NK-92 (cell line): ENCODE data around the gene DLGAP4.
"Not testable (repeated sequence)": the region's sequence is repeated elsewhere in the genome, so short reads cannot be mapped to it uniquely, and the experiment has no call there.

Experiments used
- DNase-seq: peaks from one replicate; lab custom pipeline; 2025; ENCODE audit not compliant: unreplicated experiment; lab: John Stamatoyannopoulos, UW

Gene DLGAP4

DNA sequence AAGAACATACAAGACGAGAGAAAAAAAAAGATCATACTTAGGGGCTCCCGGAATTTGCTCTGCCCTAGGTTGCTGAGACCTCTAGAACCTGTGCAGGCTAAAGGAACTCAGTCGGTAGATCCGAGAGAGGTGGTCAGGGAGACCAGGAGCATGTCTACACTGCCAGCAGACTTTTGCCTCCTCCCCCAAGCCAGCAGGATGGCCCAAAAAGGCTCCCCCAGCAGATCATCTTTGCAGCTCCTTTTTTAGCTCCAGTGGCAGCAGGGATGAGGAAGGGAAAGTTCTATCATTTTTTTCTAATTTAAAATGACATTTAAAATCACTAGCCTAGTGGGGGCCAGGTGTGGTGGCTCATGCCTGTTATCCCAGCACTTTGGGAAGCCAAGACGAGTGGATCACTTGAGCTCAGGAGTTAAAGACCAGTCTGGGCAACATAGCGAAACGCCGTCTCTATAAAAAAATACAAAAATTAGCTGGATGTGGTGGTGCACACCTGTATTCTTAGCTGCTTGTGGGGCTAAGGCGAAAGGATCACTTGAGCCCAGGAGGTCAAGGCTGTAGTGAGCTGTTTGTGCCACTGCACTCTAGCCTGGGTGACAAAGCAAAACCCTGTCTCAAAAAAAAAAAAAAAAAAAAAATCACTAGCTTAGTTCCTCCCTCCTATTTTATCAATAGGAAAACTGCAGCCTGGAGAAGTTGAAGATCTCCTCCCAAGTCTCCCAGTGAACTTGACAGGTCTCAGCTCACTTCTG is 165.9 kb downstream of the DLGAP4 start:
- no peak for DNase-seq

DNA sequence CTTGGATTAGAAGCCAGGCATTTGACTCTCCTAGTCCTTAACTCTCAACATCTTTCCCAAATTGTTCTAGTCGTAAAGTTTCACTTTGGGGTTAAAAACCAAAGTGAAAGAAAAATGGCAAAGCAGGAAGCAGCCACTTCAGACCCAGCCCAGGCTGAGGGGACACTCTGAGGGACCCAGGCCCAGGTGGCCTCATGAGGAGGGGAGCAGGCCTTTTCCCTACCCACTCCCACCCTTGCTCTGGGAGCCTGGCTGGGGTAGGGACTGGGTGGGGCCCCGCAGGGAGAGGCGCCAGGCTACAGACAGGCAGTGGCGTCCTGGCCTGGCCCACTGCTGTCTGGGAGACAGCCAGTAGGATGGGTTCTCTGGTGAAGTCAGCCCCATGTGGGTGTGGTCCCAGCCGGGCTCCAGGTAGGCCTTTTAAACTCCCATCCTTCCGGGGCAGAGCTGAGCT is 166.5 kb downstream of the DLGAP4 start:
- DNase-seq = no peak

DNA sequence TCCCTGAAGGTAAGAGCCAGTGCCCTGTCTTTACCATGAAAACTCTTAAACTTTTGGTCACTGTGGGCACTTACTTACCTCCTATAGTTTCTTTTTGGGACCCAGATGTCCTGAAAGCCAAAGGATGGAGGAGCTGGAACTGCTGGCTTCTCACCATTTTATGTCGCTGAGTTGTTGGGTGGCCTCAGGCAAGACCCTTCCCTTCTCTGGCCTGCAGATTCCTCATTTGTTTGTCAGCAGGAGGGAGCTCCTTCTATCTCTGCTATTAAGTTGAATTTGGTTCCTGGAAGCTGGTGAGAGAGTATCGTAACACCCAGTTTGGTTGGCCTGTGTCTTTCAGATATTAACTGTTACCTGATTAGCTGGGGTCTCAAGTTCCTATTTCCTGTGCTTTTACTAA is 167.0 kb downstream of the DLGAP4 start:
- DNase-seq = no peak

DNA sequence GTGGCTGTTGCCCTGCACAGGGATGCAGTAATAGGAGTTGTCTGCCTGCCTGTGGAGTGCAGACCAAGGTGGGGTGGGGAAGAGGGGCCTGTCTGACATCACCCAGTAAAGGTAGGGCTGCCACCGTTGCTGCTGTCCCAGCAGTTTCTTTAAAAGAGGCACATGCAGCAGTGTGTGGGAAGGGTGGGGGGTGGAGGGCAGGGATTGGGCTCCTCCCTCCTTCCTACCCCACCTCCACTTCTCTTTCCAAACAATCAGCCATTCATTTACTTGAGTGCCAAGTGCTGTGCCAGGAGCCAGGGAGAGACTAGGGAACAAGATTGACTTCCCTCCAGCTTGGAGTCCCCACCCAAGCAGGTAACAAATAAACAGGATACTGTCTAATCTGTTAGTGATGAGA is 168.4 kb downstream of the DLGAP4 start:
- DNase-seq = no peak

DNA sequence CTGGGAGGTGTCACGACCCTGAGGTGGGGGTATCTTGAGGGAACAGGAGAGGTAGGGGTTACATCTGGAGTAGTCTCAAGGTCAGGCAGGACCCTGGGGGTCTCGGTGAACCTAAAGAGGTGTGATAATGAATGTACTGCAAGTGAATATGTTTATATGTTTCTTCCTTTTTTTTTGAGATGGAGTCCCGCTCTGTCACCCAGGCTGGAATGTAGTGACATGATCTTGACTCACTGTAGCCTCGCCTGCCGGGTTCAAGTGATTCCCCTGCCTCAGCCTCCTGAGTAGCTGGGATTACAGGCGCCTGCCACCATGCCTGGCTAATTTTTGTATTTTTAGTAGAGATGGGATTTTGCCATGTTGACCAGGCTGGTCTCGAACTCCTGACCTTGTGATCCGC is 168.9 kb downstream of the DLGAP4 start:
- DNase-seq = not testable (repeated sequence)

DNA sequence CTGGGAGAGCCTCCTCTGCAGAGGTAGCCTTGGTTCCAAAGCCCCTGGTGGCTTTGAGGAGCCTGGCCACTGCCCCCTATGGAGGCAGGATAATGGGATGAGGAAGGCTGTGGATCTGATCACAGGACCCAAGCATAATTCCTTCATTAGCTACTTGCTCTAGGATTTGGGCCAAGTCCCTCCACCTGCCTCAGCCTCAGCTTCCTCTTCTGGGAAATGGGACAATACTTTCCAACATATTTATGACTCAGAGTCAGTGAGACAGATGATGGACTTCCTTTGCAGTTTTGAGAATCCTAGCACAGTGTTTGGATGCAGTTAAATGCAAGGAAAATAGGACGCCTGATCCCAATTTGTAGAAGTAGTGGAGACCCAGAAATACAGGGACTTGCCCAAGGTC is 171.3 kb downstream of the DLGAP4 start:
- no peak for DNase-seq

DNA sequence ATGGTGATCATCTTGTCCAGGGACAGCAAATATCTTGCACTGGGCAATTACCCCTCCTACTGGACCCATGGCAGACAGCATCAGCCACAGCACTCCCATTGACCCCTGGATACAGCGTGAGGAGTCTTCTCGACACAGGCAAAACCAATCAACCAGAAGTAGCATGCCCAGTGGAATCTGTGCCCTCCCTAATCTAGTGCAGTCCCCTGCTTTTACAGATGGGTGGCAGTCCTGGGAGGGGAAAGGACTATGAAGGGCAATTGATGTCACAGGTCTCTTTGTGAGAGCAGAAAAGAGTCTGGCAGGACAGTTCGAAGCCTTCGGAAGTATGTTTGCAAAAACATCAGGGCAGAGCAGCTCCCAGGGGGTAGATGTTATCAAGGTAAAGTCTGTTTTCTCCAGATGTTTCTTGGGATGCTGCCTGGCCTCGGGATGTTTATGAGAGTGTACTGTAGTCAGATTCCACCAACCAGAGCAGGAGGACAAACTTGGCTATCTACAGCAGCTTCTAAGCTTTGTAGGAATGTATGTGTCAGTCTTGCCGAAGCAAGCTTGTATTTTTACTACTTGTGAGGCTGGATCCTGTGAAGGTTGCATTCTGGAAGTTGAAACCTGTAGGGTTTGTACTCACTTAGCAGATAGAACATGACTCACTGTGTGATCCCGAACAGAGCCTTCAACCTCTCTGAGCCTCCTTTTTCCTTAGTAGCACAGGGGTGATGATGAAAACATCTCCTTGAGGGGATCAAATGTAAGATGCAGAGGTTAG is 172.2 kb downstream of the DLGAP4 start:
- DNase-seq = no peak

DNA sequence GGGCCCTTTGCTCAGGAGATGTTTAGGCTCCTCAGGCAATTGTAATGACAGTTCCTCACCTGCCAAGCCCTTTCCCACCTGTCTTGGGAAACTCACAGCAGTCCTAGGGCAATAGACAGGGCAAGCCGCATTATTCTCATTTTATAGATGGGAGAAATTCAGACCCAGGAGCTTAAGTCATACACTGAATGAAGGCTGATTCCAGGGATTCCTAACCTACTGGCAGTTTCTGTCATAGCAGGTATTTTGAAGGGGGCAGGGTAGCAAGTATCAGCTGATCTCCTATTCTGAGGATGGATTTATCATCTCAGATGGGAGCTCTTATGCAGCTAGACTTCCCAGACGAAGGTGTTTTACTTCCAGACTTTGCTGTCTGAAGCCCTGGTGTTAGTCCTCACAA is 173.8 kb downstream of the DLGAP4 start:
- DNase-seq = no peak

DNA sequence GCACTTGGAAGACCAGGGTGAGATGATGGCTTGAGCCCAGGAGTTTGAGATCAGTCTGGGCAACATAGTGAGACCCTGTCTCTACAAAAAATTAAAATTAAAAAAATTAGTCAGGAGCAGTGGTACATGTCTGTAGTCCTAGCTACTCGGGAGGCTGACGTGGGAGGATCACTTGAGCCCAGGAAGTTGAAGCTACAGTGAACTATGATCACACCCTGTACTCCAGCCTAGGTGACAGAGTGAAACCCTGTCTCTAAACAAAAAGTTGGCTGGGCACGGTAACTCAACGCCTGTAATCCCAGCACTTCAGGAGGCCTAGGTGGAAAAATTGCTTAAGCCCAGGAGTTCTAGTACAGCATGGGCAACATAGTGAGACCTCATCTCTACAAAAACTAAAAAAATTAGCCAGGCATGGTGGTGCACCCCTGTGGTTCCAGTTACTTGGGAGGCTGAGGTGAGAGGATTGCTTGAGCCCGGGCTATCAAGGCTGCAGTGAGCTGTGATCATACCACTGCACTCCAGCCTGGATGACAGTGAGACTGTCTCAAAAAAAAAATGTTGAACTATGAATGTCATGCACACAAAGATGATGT is 174.4 kb downstream of the DLGAP4 start:
- no peak for DNase-seq

DNA sequence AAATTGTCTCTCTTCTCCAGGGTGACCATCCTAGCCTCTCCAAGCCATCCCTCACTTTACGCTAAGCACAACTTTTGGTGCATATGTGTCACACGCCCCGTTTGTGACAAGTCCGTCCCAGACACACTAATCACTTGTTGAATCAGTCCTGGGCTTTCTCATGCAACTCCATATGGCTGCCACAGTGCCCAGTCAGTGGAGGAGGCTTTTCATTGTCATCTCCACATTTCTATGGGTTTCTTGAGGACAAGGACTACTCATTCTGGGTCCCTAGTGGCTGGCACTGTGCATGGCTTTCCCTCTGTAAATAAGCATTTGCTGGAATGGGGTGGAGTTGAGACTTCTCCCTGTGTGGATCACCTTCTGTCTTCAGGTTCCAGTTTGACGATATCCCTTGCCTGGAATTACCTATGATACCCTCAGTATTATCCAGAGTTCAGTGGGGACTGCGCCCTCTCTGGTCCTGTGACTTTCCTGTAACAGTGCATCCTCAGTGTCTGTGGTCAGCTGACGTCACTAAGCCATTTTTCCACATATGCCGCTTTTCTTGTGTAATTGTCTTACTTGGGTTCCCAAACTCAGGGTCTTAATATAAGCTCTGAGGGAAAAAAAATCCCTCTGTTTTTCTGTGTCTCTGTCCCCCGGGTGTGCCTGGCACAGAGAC is 175.4 kb downstream of the DLGAP4 start:
- DNase-seq = no peak

DNA sequence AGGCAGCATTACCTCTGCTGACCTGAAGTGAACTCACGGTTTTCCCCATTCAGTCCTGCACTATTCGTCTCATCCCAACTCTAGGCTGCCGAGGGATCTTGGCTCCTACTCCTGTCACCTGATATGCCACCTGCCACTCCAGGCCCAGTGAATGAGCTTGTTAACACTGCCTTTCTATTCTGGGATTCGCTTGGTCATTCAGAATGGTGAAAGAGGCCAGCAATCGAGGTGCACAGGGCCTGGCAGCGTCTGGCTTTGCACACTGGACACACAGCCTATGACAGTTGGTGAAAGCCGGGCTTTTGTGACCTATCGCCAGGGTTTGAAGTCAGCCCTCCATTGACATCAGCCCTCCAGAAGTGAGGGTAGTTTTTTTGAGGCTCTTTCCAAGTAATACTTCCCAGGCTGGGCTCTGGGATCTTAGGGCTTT is 175.9 kb downstream of the DLGAP4 start:
- DNase-seq = no peak

DNA sequence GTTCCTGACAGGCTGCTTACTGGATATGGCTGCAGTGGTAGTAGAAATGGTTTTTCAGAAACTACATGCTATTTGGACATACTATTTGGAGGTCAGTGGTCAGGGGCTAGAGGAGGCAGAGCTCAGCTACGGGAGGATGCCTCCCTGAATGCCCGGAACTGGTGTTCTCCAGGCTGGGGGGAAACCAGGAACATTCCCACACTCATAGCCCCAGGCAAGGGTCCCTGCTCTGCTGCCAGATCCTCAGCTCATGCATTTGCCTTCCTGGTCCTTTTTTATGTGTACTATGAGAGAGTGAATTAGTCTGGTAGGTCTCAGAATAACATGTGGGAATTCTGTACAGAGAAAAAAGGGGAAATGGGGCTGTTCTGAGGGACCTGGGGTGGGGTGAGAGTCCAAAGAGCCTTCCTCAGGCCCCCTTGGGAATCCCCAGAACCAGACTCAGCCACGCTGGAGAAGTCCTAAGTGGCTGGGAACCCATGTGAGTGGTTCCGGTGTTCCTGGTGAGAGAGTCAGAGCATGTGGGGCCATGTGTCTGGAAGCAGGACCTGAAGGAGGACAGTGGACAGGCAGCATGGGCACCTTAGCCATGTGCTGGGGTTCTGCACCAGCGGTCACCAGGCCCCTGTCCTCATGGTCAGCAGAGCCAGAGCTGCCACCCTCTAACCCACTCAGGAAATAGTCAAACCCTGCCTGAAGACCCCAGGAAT is 177.2 kb downstream of the DLGAP4 start:
- DNase-seq = no peak

DNA sequence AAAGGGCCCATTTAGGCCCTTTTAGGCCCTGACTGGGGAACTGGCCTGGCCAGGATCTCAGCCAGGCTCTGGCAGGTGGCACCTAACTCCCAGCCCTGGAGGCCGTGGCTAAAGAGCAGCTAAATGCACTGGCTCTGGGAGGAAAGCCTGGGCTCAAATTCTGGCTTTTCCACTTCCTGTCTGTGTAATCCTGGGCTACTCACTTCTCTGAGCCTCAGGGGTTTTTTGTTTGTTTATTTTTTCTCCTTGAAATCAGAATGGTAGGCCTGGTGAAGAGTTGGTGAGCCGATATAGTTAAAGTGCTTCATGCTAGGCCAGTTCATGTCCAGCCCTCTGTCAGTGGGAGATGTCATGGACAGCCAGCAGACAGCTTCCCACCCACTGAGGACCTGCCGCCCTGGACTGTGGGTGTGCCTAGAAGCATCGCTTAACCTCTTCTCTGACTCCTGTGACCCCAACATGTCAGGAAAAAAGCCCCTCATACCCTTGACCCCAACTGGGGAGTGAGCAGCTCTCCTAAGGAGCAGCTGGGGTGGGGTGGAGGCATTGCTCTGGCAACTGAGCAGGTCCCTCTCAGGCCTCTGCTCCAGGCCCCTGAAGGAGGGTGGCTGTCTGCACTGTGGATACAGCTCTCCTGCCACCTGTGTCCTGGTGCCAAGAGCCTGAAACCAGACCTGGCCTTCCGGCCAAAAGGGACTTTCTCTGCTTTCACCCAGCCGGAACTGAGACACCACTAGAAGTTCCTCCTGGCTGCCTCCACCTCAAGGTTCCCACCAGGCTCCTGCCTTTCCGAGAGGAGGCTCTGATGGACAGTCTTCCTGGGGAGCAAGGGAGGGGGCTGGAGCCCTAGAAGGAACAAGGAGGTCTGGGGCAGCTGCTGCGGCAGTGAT is 178.0 kb downstream of the DLGAP4 start:
- DNase-seq = no peak

DNA sequence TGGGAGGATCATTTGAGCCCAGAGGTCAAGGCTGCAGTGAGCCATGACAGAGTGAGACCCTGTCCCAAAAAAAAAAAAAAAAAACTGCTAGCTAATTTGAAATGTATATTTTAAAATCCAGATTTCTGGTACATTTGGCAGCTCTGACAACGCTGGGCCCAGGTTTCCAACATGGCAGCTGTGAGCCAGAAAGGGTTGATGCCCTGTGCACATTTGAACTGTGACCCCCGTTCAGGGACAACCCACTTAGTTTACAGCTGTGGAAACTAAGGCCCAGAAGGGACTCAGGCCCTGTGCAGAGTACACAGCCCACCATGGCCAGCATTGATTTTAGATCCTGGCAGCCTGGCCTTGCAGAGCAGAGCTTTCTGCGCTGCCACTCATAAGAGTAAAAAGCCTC is 179.1 kb downstream of the DLGAP4 start:
- DNase-seq = no peak

DNA sequence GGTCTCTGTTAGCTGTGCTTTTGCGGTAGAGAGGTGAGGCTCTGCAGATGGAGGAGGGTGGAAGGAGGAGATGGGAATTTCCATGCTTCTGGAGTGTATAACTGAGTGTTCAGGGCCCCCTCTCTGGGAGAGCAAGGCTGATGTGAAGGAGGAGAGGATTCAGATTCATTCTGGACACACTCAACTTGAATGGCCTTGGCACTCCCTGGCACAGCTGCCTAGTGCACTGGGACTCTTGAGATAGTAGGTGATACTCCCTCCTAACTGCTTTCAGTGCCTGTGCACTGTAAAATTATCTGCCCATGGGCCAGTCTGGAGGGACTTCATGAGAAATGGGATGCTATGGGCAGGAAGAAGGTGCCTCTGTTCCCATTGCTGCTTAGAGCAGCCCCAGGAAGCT is 180.9 kb downstream of the DLGAP4 start:
- no peak for DNase-seq

DNA sequence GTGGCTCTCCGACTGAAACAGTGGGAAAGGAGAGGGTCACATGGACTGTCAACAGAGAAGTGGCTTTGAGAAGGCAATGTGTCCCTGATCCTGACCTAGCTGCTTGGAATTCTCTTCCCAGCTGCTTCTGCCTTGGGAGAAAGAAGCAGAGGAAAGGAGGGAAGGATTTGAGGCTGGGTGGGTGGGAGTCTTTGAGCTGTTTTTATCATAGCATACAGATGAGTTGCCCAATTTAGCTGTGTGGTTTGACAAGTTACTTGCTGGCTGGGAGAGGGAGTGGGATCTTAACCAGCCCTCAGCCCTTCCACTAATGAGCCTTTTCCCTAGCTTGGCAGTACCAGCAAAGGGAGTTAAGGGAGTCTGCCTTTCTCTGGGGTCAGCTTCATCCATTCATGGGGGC is 184.1 kb downstream of the DLGAP4 start:
- DNase-seq = no peak

DNA sequence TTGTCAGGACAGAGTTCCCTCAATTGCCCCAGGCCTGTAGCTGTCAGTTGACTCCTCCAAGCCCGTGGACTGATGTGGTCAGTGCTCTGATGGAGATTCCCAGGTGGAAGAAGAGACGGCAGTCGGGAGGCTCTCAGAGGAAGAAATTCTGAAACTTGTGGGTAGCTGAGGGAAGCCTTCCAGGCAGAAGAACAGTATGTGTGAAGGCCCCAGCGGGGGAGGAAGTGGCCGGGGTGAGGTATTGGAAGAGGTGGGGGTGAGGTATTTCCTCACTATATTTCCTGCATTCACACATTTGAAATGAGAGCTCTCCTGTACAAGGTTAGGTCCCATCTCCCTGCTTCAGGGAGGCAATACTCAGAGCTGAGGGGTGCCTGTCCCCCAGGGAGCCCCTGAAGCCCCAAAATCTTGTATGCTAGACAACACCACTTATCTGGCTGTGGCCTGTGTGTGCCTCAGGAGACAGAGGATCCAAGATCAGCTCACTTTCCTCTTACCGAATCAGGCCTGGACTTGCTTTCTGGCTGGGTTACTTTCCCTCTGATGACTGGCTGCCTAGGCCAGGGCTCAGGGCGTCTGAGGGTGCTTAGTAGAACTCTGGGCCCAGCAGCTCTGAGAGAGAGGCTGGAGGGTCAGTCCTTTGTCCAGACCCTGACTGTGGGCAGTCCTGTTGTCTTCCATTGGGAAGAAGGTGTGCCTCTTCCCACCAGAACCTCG is 185.9 kb downstream of the DLGAP4 start:
- DNase-seq = no peak

DNA sequence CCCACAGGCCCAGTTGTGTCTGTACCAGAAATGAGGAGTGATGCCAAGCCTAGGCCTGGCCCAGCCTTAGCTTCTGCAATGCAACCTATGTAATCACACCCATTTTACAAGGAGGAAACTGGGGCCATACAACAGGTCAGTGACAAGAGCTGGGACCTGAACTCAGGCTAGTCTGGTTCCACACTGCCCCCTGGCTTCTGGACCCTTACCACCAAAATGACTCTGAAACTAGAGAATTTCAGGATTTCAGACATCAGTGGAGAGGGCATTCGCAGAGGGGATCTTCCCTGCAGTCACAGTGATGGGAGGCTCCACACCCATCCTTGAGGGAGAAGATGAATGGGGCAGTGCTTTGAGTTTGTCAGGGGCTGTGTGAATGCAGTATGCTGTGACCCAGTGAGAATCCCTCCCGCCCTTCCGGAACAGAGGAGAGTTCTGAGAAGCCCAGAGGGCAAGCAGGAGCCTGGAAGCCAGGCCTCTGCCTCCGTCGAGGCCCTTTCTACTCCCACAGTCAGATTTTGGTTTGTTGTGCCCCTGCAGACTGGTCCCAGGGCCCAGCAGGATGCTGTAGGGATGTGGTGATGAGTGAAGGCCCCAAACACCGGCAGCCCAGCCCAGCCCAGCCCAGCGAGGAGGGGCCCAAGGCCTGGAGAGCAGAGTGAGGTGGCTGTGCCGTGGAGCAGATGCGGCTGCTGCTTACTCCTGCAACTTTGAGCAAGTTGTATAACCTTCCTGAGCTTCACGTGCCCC is 187.1 kb downstream of the DLGAP4 start:
- no peak for DNase-seq

DNA sequence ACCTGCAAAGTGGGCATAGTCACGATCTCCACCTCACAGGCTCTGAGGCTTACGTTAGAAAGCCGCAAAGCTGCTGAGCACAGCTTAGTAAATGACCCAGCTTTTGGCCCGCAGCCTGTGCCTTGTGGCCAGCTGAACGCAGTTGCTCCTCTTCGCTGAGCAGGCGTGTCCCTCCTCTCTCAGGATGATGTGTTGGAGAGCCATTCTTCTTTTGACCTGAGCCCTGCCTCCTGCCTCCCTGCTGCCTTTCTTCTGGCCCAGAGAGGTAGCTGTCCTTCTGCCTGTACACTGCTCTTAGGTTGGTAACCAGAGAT is 187.6 kb downstream of the DLGAP4 start:
- DNase-seq = no peak
